Measurements from ENCODE around the gene L3MBTL4. TPM values are rescaled to one million over a fixed set of nuclear protein-coding genes. Genes with fewer than 3 reads are reported as not detected.

The L3MBTL4 gene
- total RNA-seq, 2 experiments from 2014 or later = not detected

- Histone ChIP-seq H3K9me3 (ENCODE audit: low read length) (no peaks in the 10 kb centered on the region), H3K27ac (ENCODE audit: low read depth, low read length, poor library complexity, severe bottlenecking) (no peak overlapping the region), H3K4me3 (ENCODE audit: low read depth, low read length, poor library complexity, severe bottlenecking) (no peak overlapping the region), H3K36me3 (ENCODE audit: insufficient read depth, low read length) (no peaks in the 10 kb centered on the region), H2AFZ (ENCODE audit: low read length) (no peak overlapping the region), H3K4me2 (ENCODE audit: low read length) (no peak overlapping the region), H3K4me1 (ENCODE audit: insufficient read depth, low read length, poor library complexity, severe bottlenecking) (no peaks in the 10 kb centered on the region), H3K9me2 (ENCODE audit: insufficient read depth, low read length) (no peaks in the 10 kb centered on the region), H3K79me2 (ENCODE audit: insufficient read depth, low read depth, low read length) (no peaks in the 10 kb centered on the region), H4K20me1 (ENCODE audit: insufficient read depth, low read length) (no peaks in the 10 kb centered on the region)
- DNase-seq (ENCODE audit: low spot score) = no peak
- no TSS peak for BruUV-seq (replicated peaks)
- POLR2A ChIA-PET = interaction anchor here (1.3 kb wide), 1 partner anchor 13 kb away, joined by 3 read pairs; no protein-coding TSS in a partner anchor
- CTCF ChIA-PET (ENCODE audit: unreplicated experiment) = no interaction called here
- intact Hi-C loops (cut with micrococcal nuclease; ENCODE audit: unreplicated experiment) = no loop called here
- no peak for TF ChIP-seq EZH2phosphoT487 (IDR thresholded peaks at IDR 0.05; ENCODE audit: borderline replicate concordance, low read depth, low read length)
- TF ChIP-seq, protein P1, sequence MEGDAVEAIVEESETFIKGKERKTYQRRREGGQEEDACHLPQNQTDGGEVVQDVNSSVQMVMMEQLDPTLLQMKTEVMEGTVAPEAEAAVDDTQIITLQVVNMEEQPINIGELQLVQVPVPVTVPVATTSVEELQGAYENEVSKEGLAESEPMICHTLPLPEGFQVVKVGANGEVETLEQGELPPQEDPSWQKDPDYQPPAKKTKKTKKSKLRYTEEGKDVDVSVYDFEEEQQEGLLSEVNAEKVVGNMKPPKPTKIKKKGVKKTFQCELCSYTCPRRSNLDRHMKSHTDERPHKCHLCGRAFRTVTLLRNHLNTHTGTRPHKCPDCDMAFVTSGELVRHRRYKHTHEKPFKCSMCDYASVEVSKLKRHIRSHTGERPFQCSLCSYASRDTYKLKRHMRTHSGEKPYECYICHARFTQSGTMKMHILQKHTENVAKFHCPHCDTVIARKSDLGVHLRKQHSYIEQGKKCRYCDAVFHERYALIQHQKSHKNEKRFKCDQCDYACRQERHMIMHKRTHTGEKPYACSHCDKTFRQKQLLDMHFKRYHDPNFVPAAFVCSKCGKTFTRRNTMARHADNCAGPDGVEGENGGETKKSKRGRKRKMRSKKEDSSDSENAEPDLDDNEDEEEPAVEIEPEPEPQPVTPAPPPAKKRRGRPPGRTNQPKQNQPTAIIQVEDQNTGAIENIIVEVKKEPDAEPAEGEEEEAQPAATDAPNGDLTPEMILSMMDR (conservative IDR thresholded peaks at IDR 0.05; ENCODE audit: low read length) = no peak
Observed at GRCh38 chr18:5961097-5961827, 453.4 kb downstream of the L3MBTL4 start.

DNA sequence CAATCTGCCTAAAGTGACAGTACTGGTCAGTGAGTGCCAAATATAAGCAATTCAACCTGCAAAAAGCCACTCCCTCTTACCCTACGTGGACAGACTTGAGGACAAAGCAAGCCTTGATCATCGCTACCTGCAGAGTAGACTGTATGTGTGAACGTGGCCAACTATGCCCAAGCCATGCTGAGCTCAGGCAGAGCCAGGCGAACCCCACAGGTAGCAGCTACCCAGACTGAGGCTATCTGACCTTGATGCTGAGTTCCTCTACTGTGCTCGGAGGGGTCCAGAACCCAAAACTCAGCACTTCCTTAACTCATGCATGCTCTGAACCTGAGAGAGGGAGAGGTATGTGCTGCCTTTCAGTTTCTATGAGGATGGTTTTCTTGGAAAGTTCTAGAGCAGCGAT is 455.9 kb downstream of the L3MBTL4 start:
- no peaks in the 10 kb centered on the region for H3K4me1 ChIP-seq (ENCODE audit: insufficient read depth, low read length, poor library complexity, severe bottlenecking)
- BruUV-seq (replicated peaks) = no TSS peak
- H3K36me3 ChIP-seq (ENCODE audit: insufficient read depth, low read length) = no peaks in the 10 kb centered on the region
- no peaks in the 10 kb centered on the region for H3K9me3 ChIP-seq (ENCODE audit: low read length)
- H2AFZ ChIP-seq (ENCODE audit: low read length) = no peak overlapping the region
- DNase-seq (ENCODE audit: low spot score) = no peak
- intact Hi-C loops (cut with micrococcal nuclease; ENCODE audit: unreplicated experiment) = no loop called here
- H3K79me2 ChIP-seq (ENCODE audit: insufficient read depth, low read depth, low read length) = no peaks in the 10 kb centered on the region
- H3K4me3 ChIP-seq (ENCODE audit: low read depth, low read length, poor library complexity, severe bottlenecking) = no peak overlapping the region
- no peaks in the 10 kb centered on the region for H4K20me1 ChIP-seq (ENCODE audit: insufficient read depth, low read length)
- no peaks in the 10 kb centered on the region for H3K9me2 ChIP-seq (ENCODE audit: insufficient read depth, low read length)
- TF ChIP-seq, protein P1 (conservative IDR thresholded peaks at IDR 0.05; ENCODE audit: low read length) = no peak
- CTCF ChIA-PET (ENCODE audit: unreplicated experiment) = no interaction called here
- POLR2A ChIA-PET = interaction anchor here (0.9 kb wide), 1 partner anchor 30 kb away, joined by 3 read pairs; no protein-coding TSS in a partner anchor
- H3K4me2 ChIP-seq (ENCODE audit: low read length) = no peak overlapping the region
- H3K27ac ChIP-seq (ENCODE audit: low read depth, low read length, poor library complexity, severe bottlenecking) = no peak overlapping the region

DNA sequence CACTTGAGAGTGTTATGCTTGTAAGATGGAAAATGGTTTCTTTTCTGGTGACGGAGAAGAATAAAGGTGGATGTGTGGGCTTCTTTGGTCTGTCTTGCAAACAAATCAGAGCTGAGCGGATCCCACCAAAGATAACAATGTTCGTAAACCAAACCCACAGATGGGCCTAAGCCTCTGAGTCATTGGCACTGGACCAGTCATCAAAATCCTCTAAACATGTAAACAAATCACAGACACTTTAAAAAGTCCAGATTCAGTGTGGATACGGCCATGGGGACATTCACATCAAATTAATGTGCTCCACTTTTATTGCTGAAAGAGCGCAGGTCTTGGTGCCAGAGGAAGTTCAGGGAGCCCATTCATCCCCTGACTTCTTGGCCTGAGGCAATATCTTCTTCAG is 458.9 kb downstream of the L3MBTL4 start:
- BruUV-seq (replicated peaks) = no TSS peak
- H3K79me2 ChIP-seq (ENCODE audit: insufficient read depth, low read depth, low read length) = no peaks in the 10 kb centered on the region
- H3K36me3 ChIP-seq (ENCODE audit: insufficient read depth, low read length) = no peaks in the 10 kb centered on the region
- no peak overlapping the region for H2AFZ ChIP-seq (ENCODE audit: low read length)
- ChIA-PET POLR2A (no interaction called here), CTCF (ENCODE audit: unreplicated experiment) (no interaction called here)
- H3K27ac ChIP-seq (ENCODE audit: low read depth, low read length, poor library complexity, severe bottlenecking) = no peak overlapping the region
- H4K20me1 ChIP-seq (ENCODE audit: insufficient read depth, low read length) = no peaks in the 10 kb centered on the region
- no peaks in the 10 kb centered on the region for H3K9me3 ChIP-seq (ENCODE audit: low read length)
- no peak overlapping the region for H3K4me3 ChIP-seq (ENCODE audit: low read depth, low read length, poor library complexity, severe bottlenecking)
- no peaks in the 10 kb centered on the region for H3K4me1 ChIP-seq (ENCODE audit: insufficient read depth, low read length, poor library complexity, severe bottlenecking)
- intact Hi-C loops (cut with micrococcal nuclease; ENCODE audit: unreplicated experiment) = no loop called here
- no peak overlapping the region for H3K4me2 ChIP-seq (ENCODE audit: low read length)
- no peak for DNase-seq (ENCODE audit: low spot score)
- TF ChIP-seq EZH2phosphoT487 (IDR thresholded peaks at IDR 0.05; ENCODE audit: borderline replicate concordance, low read depth, low read length) = no peak
- TF ChIP-seq, protein P1 (conservative IDR thresholded peaks at IDR 0.05; ENCODE audit: low read length) = no peak
- H3K9me2 ChIP-seq (ENCODE audit: insufficient read depth, low read length) = no peaks in the 10 kb centered on the region
